GM19468 (cell line): ENCODE data around the gene OR5A1.
"Not testable (repeated sequence)": the region's sequence is repeated elsewhere in the genome, so short reads cannot be mapped to it uniquely, and the experiment has no call there.

Experiments
- ATAC-seq: cut with Tn5 transposase; IDR thresholded peaks from one replicate; pipeline ENCODE4 v1.9.1; 2021; ENCODE audit warnings: mild to moderate bottlenecking, moderate library complexity, moderate number of reproducible peaks; ENCODE audit not compliant: unreplicated experiment; ENCODE audit errors: extremely low read depth

OR5A1 gene

DNA sequence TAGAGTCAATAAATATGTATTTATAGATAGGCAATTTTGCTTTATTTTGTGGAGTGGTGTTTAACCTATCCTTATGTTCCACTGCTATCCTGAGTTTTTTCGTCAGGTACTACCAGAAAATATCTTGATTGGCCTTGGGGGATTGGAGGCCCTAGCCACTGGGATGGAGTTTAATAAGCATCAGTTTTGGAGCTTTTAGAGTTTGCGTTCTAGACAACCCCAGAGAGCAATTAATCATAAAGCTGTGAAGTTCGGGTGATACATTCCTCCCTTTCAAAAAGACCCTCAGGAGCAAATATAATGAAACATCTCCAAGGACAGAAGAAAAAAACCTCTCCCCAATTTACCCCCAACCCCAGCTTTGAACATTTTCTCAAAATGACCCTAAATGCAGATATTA is at the start of gene OR5A1:
Gene OR5A1, plus strand, starts transcription at position 301 of the 400 bp plus-strand sequence. CDS start 6,700 bp downstream, outside the sequence.
- no peak for ATAC-seq

DNA sequence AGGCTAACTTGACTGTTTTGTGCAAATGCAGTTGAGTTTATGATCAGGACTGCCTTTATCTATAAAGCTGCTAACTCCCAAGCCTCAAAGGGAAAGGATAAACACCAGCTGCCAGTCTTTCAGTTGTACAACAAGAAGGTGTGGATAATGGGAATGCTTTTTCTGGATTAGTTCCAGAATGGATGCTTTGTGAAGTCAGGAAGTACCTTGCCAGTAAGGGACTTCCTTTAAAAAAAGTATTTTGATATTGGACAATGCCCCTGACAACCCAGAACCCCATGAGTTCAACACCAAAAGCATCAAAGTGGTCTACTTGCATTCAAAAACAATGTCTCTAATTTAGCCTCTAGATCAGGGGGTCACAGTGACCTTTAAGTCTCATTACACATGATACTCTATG is 42.1 kb upstream of the OR5A1 start:
- ATAC-seq = no peak

DNA sequence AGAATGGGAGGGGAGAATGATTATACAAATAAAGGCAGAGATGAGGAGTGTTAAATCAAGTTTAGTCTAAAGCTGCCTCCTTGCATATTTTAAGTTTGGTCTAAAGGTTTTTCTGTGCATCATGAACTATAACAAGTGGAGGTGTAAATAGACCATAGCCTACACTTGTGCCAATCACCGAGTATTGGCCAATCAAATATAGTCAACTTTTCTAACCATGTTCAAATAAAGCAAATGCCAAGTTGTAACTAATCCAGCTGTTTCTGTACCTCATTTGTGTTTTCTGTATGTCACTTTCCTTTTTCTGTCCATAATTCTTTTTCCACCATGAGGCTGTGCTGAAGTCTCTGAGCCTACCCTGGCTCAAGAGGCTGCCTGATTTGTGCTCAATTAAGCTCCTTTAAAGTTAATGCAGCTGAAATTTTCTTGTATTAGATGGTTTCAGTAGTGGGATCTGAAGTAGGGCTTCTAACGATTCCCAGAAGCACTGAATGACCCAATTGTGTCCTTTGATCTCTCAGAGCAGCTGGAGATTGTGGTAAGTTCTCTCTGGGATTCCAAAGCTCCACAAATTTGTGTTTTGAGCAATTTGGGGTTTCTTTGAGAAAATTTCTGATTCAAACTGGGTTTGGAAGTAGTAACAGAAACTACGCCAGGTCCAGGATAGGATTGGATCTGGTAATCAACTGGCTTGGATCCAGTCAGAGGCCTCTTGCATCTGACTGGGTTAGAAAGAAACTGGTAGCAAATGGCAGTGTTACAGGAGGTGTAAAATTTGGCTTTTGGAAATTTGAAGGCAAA is 35.6 kb upstream of the OR5A1 start:
- no peak for ATAC-seq

DNA sequence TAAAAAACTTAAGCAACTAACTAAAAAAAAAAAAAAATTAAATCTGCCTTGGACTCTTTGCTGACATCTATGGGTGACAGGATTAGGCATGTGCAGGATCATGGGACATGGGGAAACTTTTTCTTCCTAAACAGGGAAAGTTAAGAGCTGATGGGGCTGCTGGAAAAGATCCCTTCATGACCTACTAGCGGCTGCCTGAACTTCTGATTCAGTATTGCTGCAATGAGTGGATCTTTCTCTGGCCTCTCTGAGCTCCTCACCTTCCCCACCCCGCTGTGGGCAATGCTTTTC is 35.1 kb upstream of the OR5A1 start:
- ATAC-seq = no peak

DNA sequence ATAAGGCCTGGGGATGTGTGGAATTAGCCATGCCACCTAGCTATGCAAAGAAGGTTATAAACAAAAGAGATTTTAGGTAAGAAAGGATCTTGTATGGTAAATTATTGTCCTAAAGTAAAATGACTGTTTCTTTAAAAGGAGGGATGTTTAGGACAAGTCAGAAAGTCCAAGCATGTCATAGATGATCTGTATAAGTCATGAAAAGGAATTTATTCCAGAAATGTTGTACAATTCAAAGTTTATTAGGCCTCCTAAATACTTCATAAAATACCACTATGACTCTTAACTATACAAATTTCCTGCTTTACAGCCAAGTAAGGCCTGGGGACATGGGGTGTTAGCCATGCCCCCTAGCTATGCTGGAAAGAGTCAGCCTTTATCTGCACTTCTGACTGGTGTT is 32.7 kb upstream of the OR5A1 start:
- ATAC-seq = no peak

DNA sequence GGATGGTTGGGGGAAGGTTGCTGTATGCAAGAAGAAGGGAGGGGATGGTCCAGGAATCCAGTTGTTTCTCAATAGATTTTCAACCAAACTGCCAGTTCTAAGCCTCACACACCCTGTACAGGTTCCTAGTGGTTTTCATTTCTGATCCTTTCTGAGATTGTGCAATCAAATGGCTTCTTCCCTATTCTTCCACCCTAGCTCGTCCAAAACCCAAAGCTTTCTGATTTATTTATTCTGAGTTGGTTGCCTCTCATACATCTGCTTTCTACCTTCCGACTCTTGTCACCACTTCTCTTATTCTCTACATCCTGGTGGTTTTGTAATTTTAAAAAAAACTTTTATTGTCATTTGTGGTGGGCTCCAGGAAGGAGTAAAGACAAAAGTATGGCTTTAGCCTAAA is 22.6 kb upstream of the OR5A1 start:
- ATAC-seq = no peak

DNA sequence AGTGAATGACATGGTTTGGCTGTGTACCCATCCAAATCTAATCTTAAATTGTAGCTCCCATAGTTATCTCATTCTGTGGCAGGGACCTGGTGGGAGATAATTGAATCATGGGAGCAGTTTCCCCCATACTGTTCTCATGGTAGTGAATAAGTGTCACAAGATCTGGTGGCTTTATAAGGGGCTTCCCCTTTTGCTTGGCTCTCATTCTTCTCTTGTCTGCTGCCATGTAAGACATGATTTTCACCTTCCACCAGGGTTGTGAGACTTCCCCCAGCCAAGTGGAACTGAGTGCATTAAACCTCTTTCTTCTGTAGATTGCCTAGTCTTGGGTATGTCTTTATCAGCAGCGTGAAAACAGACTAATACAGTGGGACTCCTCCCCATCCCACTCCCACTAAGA is 21.2 kb upstream of the OR5A1 start:
- ATAC-seq = no peak

DNA sequence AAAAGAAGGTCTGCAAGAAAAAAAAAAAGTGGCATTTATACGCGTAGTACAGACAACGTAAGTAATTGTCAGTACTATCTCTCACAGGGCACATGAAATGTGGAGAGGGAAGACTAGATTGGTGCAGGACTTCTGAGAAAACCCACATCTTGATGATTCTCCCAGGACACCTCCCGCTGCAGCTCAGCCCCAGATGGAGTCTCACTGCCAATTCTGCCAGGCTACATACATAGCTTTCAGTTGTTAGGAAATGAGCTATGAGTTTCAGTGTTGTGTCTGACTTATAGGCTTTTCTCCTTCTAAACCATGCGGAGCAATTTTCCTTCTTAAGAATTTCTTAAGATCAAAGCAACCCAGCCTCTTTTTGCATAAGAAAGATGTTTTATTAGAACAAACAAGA is 19.7 kb upstream of the OR5A1 start:
- ATAC-seq = no peak

DNA sequence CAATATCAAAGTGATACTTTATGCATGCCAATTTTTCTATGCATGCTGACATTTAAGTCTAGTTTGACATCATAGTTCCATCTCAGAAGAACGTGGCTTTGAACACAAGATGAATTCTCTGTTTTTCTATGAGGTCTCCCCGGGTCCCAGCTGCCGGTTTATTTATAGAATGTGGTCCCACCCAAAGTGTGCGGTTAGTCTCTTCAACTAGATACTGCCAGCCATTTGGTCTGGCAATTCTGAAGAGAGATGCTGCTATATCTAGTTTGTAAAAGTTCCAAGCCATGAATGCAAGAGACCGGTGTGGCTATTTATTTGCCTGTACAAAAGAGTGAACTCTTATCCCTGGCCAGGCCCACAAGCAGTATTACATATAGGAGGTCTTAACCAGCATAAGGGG is 19.2 kb upstream of the OR5A1 start:
- no peak for ATAC-seq

DNA sequence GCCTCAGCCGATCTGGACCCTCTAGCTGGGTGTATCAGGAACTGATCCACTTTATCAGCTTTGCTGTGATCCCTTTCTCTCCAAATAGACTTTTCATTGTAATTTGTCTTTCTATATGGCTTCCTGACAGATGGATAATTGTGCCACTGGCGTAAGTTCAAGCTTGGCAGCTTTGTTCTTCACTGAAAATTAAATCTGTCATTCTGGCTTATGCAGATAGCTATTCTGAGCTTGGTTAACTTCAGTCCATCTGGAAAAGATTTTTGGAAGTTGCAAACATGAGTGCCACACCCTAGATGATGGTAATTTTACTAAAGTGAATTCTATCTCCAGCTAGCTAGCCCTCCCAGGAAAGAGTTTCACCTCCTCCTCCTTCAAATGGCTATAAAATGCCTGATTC is 18.1 kb upstream of the OR5A1 start:
- ATAC-seq = no peak

DNA sequence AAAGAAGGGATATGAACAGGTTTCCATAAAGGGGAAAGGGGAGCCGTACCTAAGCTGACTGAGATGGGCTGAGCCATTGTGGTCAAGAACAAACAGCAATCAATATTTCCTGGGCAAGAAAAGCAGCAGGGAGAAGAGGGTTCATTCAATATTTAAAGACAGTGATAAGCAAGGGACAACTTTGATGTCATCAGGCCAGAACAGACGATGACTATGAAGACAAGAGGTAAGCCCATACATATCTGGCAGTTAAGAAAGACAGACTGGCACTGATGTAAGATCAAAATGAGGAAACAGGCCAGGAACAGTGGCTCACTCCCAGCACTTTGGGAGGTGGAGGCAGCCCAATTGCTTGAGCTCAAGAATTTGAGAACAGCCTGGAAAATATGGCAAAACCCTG is 12.4 kb upstream of the OR5A1 start:
- no peak for ATAC-seq

DNA sequence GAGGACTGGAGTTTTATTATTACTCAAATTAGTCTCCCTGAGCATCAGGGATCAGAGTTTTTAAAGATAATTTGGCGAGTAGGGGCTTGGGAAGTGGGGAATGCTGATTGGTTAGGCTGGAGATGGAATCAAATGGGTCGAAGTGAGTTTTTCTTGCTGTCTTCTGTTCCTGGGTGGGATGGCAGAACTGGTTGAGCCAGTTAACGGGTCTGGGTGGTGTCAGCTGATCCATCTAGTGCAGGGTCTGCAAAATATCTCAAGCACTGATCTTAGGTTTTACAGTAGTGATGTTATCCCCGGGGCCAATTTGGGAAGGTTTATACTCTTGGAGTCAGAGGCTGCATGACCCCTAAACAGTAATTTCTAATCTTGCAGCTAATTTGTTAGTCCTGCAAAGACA is 11.1 kb upstream of the OR5A1 start:
- ATAC-seq = no peak

DNA sequence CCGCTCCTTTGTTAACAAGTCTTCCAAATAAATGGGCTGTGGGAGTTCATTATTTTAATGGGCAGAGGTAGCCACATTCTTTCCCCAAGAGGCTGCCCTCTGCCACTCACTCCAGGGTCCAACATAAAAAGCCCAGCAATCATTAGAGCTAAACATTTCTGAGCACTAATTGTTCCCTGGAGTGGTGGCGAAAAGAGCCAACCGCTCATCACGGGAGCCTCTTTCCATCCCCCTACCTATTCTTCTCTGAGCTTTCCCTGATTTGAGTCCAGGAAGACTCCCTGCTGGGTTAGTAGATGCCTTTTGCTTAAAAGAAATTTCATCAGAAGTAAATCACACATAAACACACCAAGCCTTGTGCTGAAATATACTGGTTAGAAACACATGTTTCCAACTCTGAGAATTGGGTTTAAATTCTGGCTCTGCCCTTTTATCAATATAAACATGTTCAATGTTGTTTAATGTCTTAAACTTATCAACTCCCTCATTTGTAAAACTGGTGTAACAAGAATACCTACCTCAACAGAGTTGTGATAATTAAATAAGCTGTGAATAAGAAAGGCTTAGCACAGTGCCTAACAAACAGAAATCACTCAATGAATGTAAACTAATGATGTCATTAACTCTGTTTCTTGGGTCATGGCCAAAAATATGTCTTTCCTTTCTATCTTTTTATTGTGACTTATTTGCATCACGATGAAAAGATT is 9.8 kb upstream of the OR5A1 start, which contains the start of gene OR5A2:
Gene OR5A2, minus strand, starts transcription at position 53 of the 707 bp plus-strand sequence. CDS start 3,460 bp downstream, outside the sequence.
- ATAC-seq = no peak

DNA sequence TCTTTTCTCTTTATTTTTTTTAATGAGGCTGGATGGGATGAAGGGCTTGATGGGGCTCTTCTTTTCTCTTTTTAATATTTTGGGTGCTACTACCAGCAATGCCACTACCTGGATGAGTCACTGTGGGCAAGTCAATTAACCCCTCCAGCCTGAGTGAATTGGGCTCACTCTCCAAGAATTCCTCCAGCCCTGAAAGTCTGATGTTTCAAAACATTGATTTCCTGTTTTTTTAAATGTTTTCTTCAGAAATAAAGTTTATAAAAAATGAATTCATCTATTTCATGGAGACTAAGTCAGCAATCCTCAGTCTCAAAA is 9.2 kb upstream of the OR5A1 start:
- no peak for ATAC-seq

DNA sequence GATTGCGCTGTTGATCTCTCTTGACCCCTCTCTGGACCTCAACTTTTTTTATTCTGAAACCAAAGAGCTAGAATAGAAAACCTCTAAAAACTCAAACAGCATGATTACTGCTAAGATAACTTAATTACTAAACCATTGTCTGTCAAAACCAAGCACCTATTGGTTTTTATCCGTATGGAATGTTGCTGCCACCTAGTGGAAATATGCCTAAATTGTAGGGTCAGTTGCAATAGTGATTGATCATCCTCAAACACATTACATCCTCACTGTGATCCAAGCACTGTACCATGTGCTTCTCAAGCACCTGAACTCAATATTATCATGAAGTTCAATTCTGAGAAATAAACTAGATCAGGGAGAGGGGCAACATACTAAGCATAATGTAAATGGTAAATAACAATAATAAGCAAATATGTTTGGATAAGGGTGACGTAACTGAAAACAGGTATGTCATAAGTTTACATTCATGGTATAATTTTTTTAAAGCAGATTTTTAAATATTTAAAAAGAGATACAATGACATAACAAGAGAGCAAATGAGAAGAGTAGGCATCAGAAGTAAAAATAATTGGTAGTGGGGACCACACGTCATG is 6.2 kb upstream of the OR5A1 start:
- no peak for ATAC-seq

DNA sequence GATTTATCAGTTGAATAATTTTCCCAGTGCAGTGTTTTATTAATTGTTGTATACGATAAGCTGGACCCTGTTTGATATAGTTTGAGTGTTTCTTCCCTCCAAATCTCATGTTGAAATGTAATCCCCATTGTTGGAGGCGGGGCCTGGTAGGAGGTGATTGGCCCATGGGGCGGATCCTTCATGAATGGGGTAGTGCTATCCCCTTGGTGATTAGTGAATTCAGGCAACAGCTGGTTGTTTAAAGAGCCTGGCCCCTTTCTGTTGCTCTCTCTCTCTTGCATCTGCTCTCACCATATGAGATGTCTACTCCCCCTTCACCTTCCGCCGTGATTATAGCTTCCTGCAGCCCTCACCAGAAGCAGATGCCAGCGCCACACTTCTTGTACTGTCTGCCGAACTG is 1.5 kb downstream of the OR5A1 start:
- ATAC-seq = no peak

DNA sequence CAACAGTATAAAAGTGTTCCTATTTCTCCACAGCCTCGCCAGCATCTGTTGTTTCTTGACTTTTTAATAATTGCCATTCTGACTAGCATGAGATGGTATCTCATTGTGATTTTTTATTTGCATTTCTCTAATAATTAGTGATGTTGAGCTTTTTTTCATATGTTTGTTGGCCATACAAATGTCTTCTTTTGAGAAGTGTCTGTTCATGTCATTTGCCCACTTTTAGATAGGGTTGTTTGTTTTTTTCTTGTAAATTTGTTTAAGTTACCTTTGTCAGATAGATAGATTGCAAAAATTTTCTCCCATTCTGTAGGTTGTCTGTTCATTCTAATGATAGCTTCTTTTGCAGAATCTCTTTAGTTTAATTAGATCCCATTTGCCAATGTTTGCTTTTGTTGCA is 9.4 kb downstream of the OR5A1 start:
- ATAC-seq = not testable (repeated sequence)

DNA sequence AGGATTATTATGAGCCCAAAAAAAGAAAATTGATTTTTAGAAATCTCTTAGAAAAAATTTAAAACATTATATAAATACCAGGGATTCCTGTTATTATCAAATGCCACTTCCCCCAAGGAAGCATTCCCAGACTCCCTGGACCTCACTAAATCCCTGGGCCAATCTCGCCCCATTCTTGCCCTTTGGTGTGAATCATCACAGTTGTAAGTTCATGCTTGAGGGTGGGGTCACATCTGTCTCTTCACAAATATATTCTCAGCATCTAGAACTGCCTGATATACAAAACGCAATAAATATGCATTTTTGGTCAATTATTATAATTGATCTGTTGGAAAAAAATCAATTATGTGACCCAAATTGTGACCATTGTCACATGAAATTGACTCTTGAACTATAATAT is 12.2 kb downstream of the OR5A1 start:
- no peak for ATAC-seq

DNA sequence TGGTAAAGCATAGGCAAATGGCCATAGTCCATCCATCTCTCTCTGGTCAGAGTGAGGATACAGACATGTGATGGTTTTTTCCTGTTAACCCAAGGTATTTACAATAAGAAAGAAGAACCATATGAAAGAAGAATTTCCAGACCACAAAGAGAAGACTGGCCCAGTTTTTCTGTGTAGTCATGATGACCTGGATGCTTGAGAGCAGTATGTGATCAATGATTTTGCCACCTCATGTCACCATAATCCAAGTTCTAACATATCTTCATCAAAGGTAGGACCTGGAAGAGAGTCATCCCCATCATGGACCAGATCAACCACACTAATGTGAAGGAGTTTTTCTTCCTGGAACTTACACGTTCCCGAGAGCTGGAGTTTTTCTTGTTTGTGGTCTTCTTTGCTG is 20.4 kb downstream of the OR5A1 start, which contains the start of gene OR4D6:
Gene OR4D6, plus strand, starts transcription at position 301 of the 400 bp plus-strand sequence. Its CDS starts 0 bp downstream, at position 301.
- ATAC-seq = no peak

DNA sequence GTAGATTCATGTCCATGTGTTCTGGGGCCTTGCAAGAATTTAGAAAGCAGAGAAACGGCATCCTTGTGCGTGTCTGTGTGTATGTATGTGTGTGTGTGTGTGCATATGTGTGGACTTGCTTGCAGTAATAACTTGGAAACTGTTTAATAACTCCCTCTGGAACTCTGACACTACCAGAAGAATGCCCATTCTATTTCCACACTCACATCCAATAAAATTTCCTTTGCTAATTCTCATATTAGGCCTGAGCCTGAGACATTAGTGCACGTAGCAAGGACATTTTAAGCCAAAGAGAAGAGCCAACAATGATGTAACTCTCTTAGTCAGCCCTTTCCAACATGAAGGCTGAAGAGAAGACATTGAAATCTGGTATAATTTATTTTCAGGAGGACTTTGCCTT is 23.6 kb downstream of the OR5A1 start:
- no peak for ATAC-seq

DNA sequence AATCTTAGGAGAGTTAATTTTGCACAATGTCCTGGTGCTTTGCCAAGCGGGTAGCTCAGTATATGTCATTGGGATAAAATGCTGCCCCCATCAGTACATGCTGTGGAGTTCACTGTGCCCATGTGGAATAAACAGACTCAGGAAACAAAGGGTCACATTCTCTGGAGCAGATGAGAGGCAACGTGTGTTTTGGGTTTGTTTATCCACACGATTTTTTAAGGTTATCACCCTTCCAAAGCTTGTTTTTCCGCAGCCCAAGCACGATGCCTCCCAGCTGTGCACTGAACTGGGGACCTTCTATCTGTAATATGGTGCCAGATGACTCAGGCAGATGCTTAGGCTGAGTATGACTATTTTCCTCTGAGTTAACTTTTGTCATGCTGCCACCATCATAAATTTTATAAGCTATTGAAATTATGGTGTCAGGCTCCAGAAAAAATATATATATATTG is 26.9 kb downstream of the OR5A1 start:
- no peak for ATAC-seq
